ENCODE measurements around the gene NALCN.

DNA sequence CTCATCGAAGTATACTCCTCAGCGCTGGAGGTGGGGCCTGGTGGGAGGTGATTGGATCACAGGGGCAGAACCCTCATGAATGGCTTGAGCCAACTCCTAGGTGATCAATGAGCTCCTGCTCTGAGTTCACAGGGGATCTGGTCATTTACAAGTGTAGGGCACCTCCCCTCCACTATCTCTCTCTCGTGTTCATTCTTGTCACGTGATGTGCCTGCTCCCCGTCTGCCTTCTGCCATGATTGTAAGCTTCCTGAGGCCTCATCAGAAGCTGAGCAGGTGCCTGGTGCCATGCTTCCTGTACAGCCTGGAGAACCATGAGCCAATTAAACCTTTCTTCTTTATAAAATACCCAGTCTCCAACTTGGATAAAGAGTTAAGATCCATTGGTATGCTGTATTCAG is 61.4 kb downstream of the NALCN start:
- TF ChIP-seq POLR2AphosphoS5 (IDR thresholded peaks at IDR 0.05; ENCODE audit: low read depth, low read length) (no peak), POLR2A (IDR thresholded peaks at IDR 0.05; ENCODE audit: low read depth, low read length) (no peak)
